HG02970 (cell line): Measurements from ENCODE around the gene KIFC1.

Experiments
- ATAC-seq: cut with Tn5 transposase; IDR thresholded peaks from one replicate; pipeline ENCODE4 v1.9.1; 2021; ENCODE audit warnings: mild to moderate bottlenecking, moderate library complexity, moderate number of reproducible peaks; ENCODE audit not compliant: unreplicated experiment, low FRiP score

KIFC1 gene

GRCh38 chr6:33439956-33440648 is 48.5 kb downstream of the KIFC1 start:
- no peak for ATAC-seq

- no peak for ATAC-seq
Observed at GRCh38 chr6:33440649-33441309, 49.2 kb downstream of the KIFC1 start.

GRCh38 chr6:33441457-33441856 is 49.8 kb downstream of the KIFC1 start:
- ATAC-seq, result no peak

GRCh38 chr6:33442283-33442682 is 50.7 kb downstream of the KIFC1 start:
- no peak for ATAC-seq

GRCh38 chr6:33443025-33443424 is 51.4 kb downstream of the KIFC1 start:
- no peak for ATAC-seq

- no peak for ATAC-seq
Observed at GRCh38 chr6:33443619-33444504, 52.2 kb downstream of the KIFC1 start.

GRCh38 chr6:33445119-33445603 is 53.5 kb downstream of the KIFC1 start:
- no peak for ATAC-seq

GRCh38 chr6:33446356-33446755 is 54.7 kb downstream of the KIFC1 start:
- ATAC-seq, result no peak

- no peak for ATAC-seq
Observed at GRCh38 chr6:33450434-33450833, 58.8 kb downstream of the KIFC1 start.

GRCh38 chr6:33451606-33452005 is 60.0 kb downstream of the KIFC1 start:
- ATAC-seq, result no peak

GRCh38 chr6:33452496-33452895 is 60.9 kb downstream of the KIFC1 start:
- no peak for ATAC-seq

GRCh38 chr6:33453393-33454008 is 61.9 kb downstream of the KIFC1 start:
- no peak for ATAC-seq

- peak; percentile 93 for ATAC-seq
Observed at GRCh38 chr6:33454009-33454946, 62.7 kb downstream of the KIFC1 start, which contains the start of gene ZBTB9. TSS of gene ZBTB9 (plus strand) at chr6:33454576. CDS start at chr6:33455101, 525 bp downstream.

GRCh38 chr6:33455051-33455450 is 63.4 kb downstream of the KIFC1 start:
- ATAC-seq, result no peak

- ATAC-seq, result no peak
Observed at GRCh38 chr6:33456156-33456555, 64.5 kb downstream of the KIFC1 start.

GRCh38 chr6:33458676-33459075 is 67.1 kb downstream of the KIFC1 start:
- ATAC-seq, result no peak

- no peak for ATAC-seq
Observed at GRCh38 chr6:33459226-33459625, 67.6 kb downstream of the KIFC1 start.
